Peyer's patch (tissue), 4 donors: ENCODE results near the gene GCC1. TPM values are rescaled to one million over a fixed set of nuclear protein-coding genes. Genes with fewer than 3 reads are reported as not detected.
"Not testable (repeated sequence)": the region's sequence is repeated elsewhere in the genome, so short reads cannot be mapped to it uniquely, and the experiment has no call there.

Experiments used
- DNase-seq, 3 donors: peaks; one replicate each; pipeline ENCODE4 v3.0.0-alpha.2; 2017 to 2019
- H3K27ac ChIP-seq, 4 donors: fragments of 200-600 bp; sonication (generic); one replicate each; pipeline ENCODE4 v1.5.1; 2016 to 2019
- H3K27me3 ChIP-seq, 2 donors: fragments of 200-600 bp; sonication (generic); one replicate each; pipeline ENCODE4 v1.5.1; 2019
- H3K36me3 ChIP-seq, 3 donors: fragments of 200-600 bp; sonication (generic); one replicate each; pipeline ENCODE4 v1.5.1; 2016 to 2019
- H3K4me1 ChIP-seq, 4 donors: fragments of 200-600 bp; sonication (generic); one replicate each; pipeline ENCODE4 v1.5.1; 2016 to 2019
- H3K4me3 ChIP-seq, 4 donors: fragments of 200-600 bp; sonication (generic); 1 replicate in 3 of 4; 2 replicates in 1 of 4; pipeline ENCODE4 v1.5.1; 2016 to 2019; ENCODE audit warnings: mild to moderate bottlenecking in 1 of 4
- H3K9me3 ChIP-seq, 4 donors: fragments of 200-600 bp; sonication (generic); one replicate each; pipeline ENCODE4 v1.5.1; 2016 to 2019; ENCODE audit warnings: mild to moderate bottlenecking in 1 of 4
- CTCF ChIP-seq, 6 experiments: fragments of 450-650 bp in 4 of 6; fragments of 200-600 bp in 2 of 6; sonication (generic) in 1 of 6; IDR thresholded peaks; one replicate each; pipeline ENCODE4 v1.5.1; 2017 to 2019; ENCODE audit warnings: antibody characterized with exemption in 6 of 6, mild to moderate bottlenecking in 3 of 6, moderate library complexity in 1 of 6
- POLR2A ChIP-seq, 2 donors: fragments of 450-650 bp; IDR thresholded peaks; one replicate each; pipeline ENCODE4 v1.5.1; 2017; ENCODE audit warnings: antibody characterized with exemption in 2 of 2, mild to moderate bottlenecking in 2 of 2, moderate library complexity in 2 of 2
- total RNA-seq, 4 donors: library from RNA; depleted of rRNA; stranded (reverse); fragments of >200 nt; gene quantifications; one replicate each; pipeline ENCODE4 v1.1.0, GENCODE V29; 2016

The GCC1 gene
- total RNA-seq, 4 donors from 2014 or later, result 17.2 to 21.3 (median 20.0) TPM

GRCh38 chr7:127550247-127550646 is 35.1 kb downstream of the GCC1 start:
- no peaks in the 10 kb centered on the region for H3K36me3 ChIP-seq
- H3K27me3 ChIP-seq, result no peaks in the 10 kb centered on the region
- H3K27ac ChIP-seq, result no peak overlapping the region
- DNase-seq, result no peak
- no peak for TF ChIP-seq CTCF (IDR thresholded peaks at IDR 0.05)
- TF ChIP-seq POLR2A (IDR thresholded peaks at IDR 0.05), result no peak
- no peak overlapping the region for H3K4me3 ChIP-seq
- H3K9me3 ChIP-seq, result no peaks in the 10 kb centered on the region
- H3K4me1 ChIP-seq, result no peaks in the 10 kb centered on the region

- TF ChIP-seq CTCF (IDR thresholded peaks at IDR 0.05) (no peak), POLR2A (IDR thresholded peaks at IDR 0.05) (no peak)
- Histone ChIP-seq H3K9me3 (no peaks in the 10 kb centered on the region), H3K4me3 (no peak overlapping the region), H3K27me3 (no peaks in the 10 kb centered on the region), H3K27ac (no peak overlapping the region), H3K36me3 (no peaks in the 10 kb centered on the region), H3K4me1 (no peaks in the 10 kb centered on the region)
- no peak for DNase-seq
Observed at GRCh38 chr7:127546313-127546712, 39.1 kb downstream of the GCC1 start.

- Histone ChIP-seq H3K9me3 (no peaks in the 10 kb centered on the region), H3K4me3 (no peak overlapping the region), H3K36me3 (no peaks in the 10 kb centered on the region), H3K27ac (no peak overlapping the region), H3K4me1 (no peaks in the 10 kb centered on the region), H3K27me3 (no peaks in the 10 kb centered on the region)
- no peak for TF ChIP-seq POLR2A (IDR thresholded peaks at IDR 0.05)
- no peak for TF ChIP-seq CTCF (IDR thresholded peaks at IDR 0.05)
- DNase-seq, result no peak
Observed at GRCh38 chr7:127541548-127541947, 43.8 kb downstream of the GCC1 start.

GRCh38 chr7:127540461-127540860 is 44.9 kb downstream of the GCC1 start:
- not testable (repeated sequence) for H3K9me3 ChIP-seq, H3K4me1 ChIP-seq, H3K27ac ChIP-seq, DNase-seq, H3K36me3 ChIP-seq, H3K27me3 ChIP-seq, H3K4me3 ChIP-seq

GRCh38 chr7:127539116-127539515 is 46.3 kb downstream of the GCC1 start:
- Histone ChIP-seq H3K4me1 (no peaks in the 10 kb centered on the region), H3K4me3 (no peak overlapping the region), H3K27me3 (no peaks in the 10 kb centered on the region), H3K27ac (no peak overlapping the region), H3K9me3 (no peaks in the 10 kb centered on the region), H3K36me3 (no peaks in the 10 kb centered on the region)
- TF ChIP-seq POLR2A (IDR thresholded peaks at IDR 0.05), result no peak
- no peak for TF ChIP-seq CTCF (IDR thresholded peaks at IDR 0.05)
- DNase-seq, result no peak

- DNase-seq, result no peak
- no peaks in the 10 kb centered on the region for H3K9me3 ChIP-seq
- H3K4me3 ChIP-seq, result no peak overlapping the region
- no peaks in the 10 kb centered on the region for H3K36me3 ChIP-seq
- H3K27me3 ChIP-seq, result no peaks in the 10 kb centered on the region
- no peaks in the 10 kb centered on the region for H3K4me1 ChIP-seq
- H3K27ac ChIP-seq, result no peak overlapping the region
- no peak for TF ChIP-seq CTCF (IDR thresholded peaks at IDR 0.05)
- TF ChIP-seq POLR2A (IDR thresholded peaks at IDR 0.05), result no peak
Observed at GRCh38 chr7:127536741-127537140, 48.7 kb downstream of the GCC1 start.
